MCF 10A (cell line): ENCODE results near the gene PI4KA. TPM values are rescaled to one million over a fixed set of nuclear protein-coding genes. Genes with fewer than 3 reads are reported as not detected.
A peak's percentile ranks its signal among the peaks of the same experiment; 100 is the strongest.
"Not testable (repeated sequence)": the region's sequence is repeated elsewhere in the genome, so short reads cannot be mapped to it uniquely, and the experiment has no call there.

ENCODE experiments used
- BruUV-seq: library from RNA; stranded (reverse); fragments of 400-500 nt; replicated peaks from 2 replicates; lab custom pipeline; 2021; lab: Mats Ljungman, UMichigan
- CTCF ChIA-PET: fragments of 300-600 bp; sonication (Branson Sonifier 250); formaldehyde crosslinking; extraction: SDS; loops from one replicate; lab custom pipeline; 2021; ENCODE audit warnings: antibody characterized with exemption, inconsistent platforms; lab: Yijun Ruan, JAX
- POLR2A ChIA-PET: fragments of 300-600, 350-650 bp; sonication (Branson Sonifier 250); formaldehyde crosslinking; extraction: SDS; loops from one replicate; lab custom pipeline; 2020; ENCODE audit warnings: antibody characterized with exemption, inconsistent platforms; lab: Yijun Ruan, JAX
- DNase-seq: peaks from one replicate; pipeline ENCODE4 v3.0.0-alpha.2; 2018; ENCODE audit not compliant: unreplicated experiment
- H3K27ac Mint-ChIP-seq: one replicate; pipeline ENCODE4 v1.8.0; 2022; ENCODE audit warnings: mild to moderate bottlenecking, low read depth, mixed read lengths; ENCODE audit not compliant: unreplicated experiment
- H3K27me3 Mint-ChIP-seq: one replicate; pipeline ENCODE4 v1.8.0; 2022; ENCODE audit warnings: mixed read lengths; ENCODE audit not compliant: insufficient read depth, unreplicated experiment
- H3K36me3 Mint-ChIP-seq: one replicate; pipeline ENCODE4 v1.8.0; 2022; ENCODE audit warnings: mild to moderate bottlenecking, moderate library complexity, mixed read lengths; ENCODE audit not compliant: insufficient read depth, unreplicated experiment
- H3K4me1 Mint-ChIP-seq: one replicate; pipeline ENCODE4 v1.8.0; 2022; ENCODE audit warnings: mixed read lengths; ENCODE audit not compliant: insufficient read depth, unreplicated experiment
- H3K4me3 Mint-ChIP-seq: one replicate; pipeline ENCODE4 v1.8.0; 2022; ENCODE audit warnings: mild to moderate bottlenecking, moderate library complexity, mixed read lengths; ENCODE audit not compliant: unreplicated experiment
- H3K9me3 Mint-ChIP-seq: one replicate; pipeline ENCODE4 v1.8.0; 2022; ENCODE audit warnings: mixed read lengths; ENCODE audit not compliant: unreplicated experiment
- intact Hi-C: fragments of 100-400 bp; cut with micrococcal nuclease; formaldehyde crosslinking; loops from 2 replicates; pipeline ENCODE4 v1.14.1; 2022
- total RNA-seq: library from RNA; stranded (reverse); gene quantifications from 2 replicates; pipeline ENCODE4 v1.2.3, GENCODE V29; 2022

The PI4KA gene
- total RNA-seq, 1 experiment from 2014 or later: 39.0 TPM

GRCh38 chr22:20713116-20713515, 145.5 kb downstream of the PI4KA start:
- H3K4me1 Mint-ChIP-seq, H3K27ac Mint-ChIP-seq, H3K4me3 Mint-ChIP-seq, intact Hi-C loops, BruUV-seq, H3K9me3 Mint-ChIP-seq, H3K27me3 Mint-ChIP-seq, CTCF ChIA-PET, DNase-seq, POLR2A ChIA-PET: not testable (repeated sequence)
- H3K36me3 Mint-ChIP-seq: peaks cover 26% of the 10 kb centered on the region

- BruUV-seq, POLR2A ChIA-PET, H3K9me3 Mint-ChIP-seq, H3K27ac Mint-ChIP-seq, H3K4me3 Mint-ChIP-seq, CTCF ChIA-PET, DNase-seq, H3K4me1 Mint-ChIP-seq, H3K27me3 Mint-ChIP-seq, intact Hi-C loops: not testable (repeated sequence)
- peaks cover 13% of the 10 kb centered on the region for H3K36me3 Mint-ChIP-seq
Observed at GRCh38 chr22:20709966-20710365, 148.6 kb downstream of the PI4KA start.

GRCh38 chr22:20707549-20708118, 151.0 kb downstream of the PI4KA start:
- DNase-seq, intact Hi-C loops, POLR2A ChIA-PET: not testable (repeated sequence)

GRCh38 chr22:20703816-20704609, 154.6 kb downstream of the PI4KA start:
- H3K9me3 Mint-ChIP-seq, H3K36me3 Mint-ChIP-seq, H3K27ac Mint-ChIP-seq, H3K27me3 Mint-ChIP-seq, H3K4me1 Mint-ChIP-seq, DNase-seq, intact Hi-C loops, BruUV-seq: not testable (repeated sequence)
- ChIA-PET POLR2A (interaction anchor here (0.6 to 2.8 kb wide), 2 partner anchors 135 to 195 kb away, joined by 3 to 15 read pairs; partner anchors contain the start of gene MED15), CTCF (interaction anchor here (0.6 to 1.8 kb wide), 4 partner anchors 37 to 97 kb away, joined by 3 to 8 read pairs (median 4); no protein-coding TSS in a partner anchor)
- H3K4me3 Mint-ChIP-seq: peak overlapping the region; percentile 94

More at GRCh38 chr22:20707549-20708118, 151.0 kb downstream of the PI4KA start:
- H3K27ac Mint-ChIP-seq, CTCF ChIA-PET, H3K4me3 Mint-ChIP-seq, H3K4me1 Mint-ChIP-seq, BruUV-seq, H3K27me3 Mint-ChIP-seq, H3K9me3 Mint-ChIP-seq: not testable (repeated sequence)
- peaks cover 13% of the 10 kb centered on the region for H3K36me3 Mint-ChIP-seq

GRCh38 chr22:20703414-20703806, 155.2 kb downstream of the PI4KA start:
- BruUV-seq, H3K36me3 Mint-ChIP-seq, H3K27ac Mint-ChIP-seq, intact Hi-C loops, DNase-seq, H3K27me3 Mint-ChIP-seq, H3K9me3 Mint-ChIP-seq, H3K4me1 Mint-ChIP-seq: not testable (repeated sequence)
- ChIA-PET CTCF (interaction anchor here (0.7 kb wide), 1 partner anchor 95 kb away, joined by 4 read pairs; no protein-coding TSS in a partner anchor), POLR2A (interaction anchor here (0.6 to 2.8 kb wide), 4 partner anchors 65 to 260 kb away, joined by 3 to 15 read pairs (median 4); partner anchors contain the start of gene MED15)
- H3K4me3 Mint-ChIP-seq: peak overlapping the region; percentile 94

- POLR2A ChIA-PET: interaction anchor here (0.6 to 2.8 kb wide), 5 partner anchors 65 to 259 kb away, joined by 3 to 15 read pairs (median 3); partner anchors contain the start of gene MED15
- intact Hi-C loops, H3K9me3 Mint-ChIP-seq, H3K4me1 Mint-ChIP-seq, H3K36me3 Mint-ChIP-seq, BruUV-seq, H3K27me3 Mint-ChIP-seq: not testable (repeated sequence)
- peak; percentile 91 for DNase-seq
- Mint-ChIP-seq H3K4me3 (peak overlapping the region; percentile 94), H3K27ac (peak overlapping the region; percentile 91)
- CTCF ChIA-PET: interaction anchor here (0.6 to 0.7 kb wide), 2 partner anchors 54 to 96 kb away, joined by 4 read pairs; no protein-coding TSS in a partner anchor
Observed at GRCh38 chr22:20702546-20703413, 155.8 kb downstream of the PI4KA start.

GRCh38 chr22:20702175-20702545, 156.5 kb downstream of the PI4KA start:
- BruUV-seq, H3K36me3 Mint-ChIP-seq, intact Hi-C loops, DNase-seq, H3K4me1 Mint-ChIP-seq, CTCF ChIA-PET, H3K27me3 Mint-ChIP-seq, H3K9me3 Mint-ChIP-seq: not testable (repeated sequence)
- peak overlapping the region; percentile 91 for H3K27ac Mint-ChIP-seq
- peak overlapping the region; percentile 94 for H3K4me3 Mint-ChIP-seq
- POLR2A ChIA-PET: interaction anchor here (0.7 to 2.8 kb wide), 4 partner anchors 135 to 194 kb away, joined by 3 to 15 read pairs (median 4); partner anchors contain the start of gene MED15

GRCh38 chr22:20701680-20702136, 156.9 kb downstream of the PI4KA start:
- H3K36me3 Mint-ChIP-seq, intact Hi-C loops, H3K4me1 Mint-ChIP-seq, BruUV-seq, DNase-seq, H3K9me3 Mint-ChIP-seq, H3K27me3 Mint-ChIP-seq: not testable (repeated sequence)
- POLR2A ChIA-PET: interaction anchor here (0.7 to 1.6 kb wide), 2 partner anchors 135 to 192 kb away, joined by 3 to 5 read pairs; no protein-coding TSS in a partner anchor
- CTCF ChIA-PET: interaction anchor here (2.1 kb wide), 1 partner anchor 136 kb away, joined by 5 read pairs; no protein-coding TSS in a partner anchor
- peak overlapping the region; percentile 91 for H3K27ac Mint-ChIP-seq
- H3K4me3 Mint-ChIP-seq: peak overlapping the region; percentile 94
